GM13977 (cell line): Measurements from ENCODE around the gene SLC6A13.

Experiments used
- DNase-seq: peaks from one replicate; pipeline ENCODE4 v3.0.0; 2012; ENCODE audit warnings: low spot score
- CTCF ChIP-seq: IDR thresholded peaks from 2 replicates; pipeline ENCODE4 v1.5.1; 2012; ENCODE audit warnings: mild to moderate bottlenecking, control low read depth; ENCODE audit not compliant: insufficient read depth; ENCODE audit errors: extremely low read depth, missing control alignments
- in situ Hi-C: fragments of 300-500 bp; cut with MboI; formaldehyde crosslinking; loops from one replicate; pipeline ENCODE4 v1.12.0; 2022; ENCODE audit warnings: low sequenced_read_pairs, low pct_unique_long_range_greater_than_20kb, mixed read lengths, inconsistent platforms; ENCODE audit not compliant: unreplicated experiment

SLC6A13 gene

GRCh38 chr12:225012-225411 lies 37.6 kb downstream of the SLC6A13 start:
- DNase-seq, result no peak
- TF ChIP-seq CTCF, result no peak
- in situ Hi-C loops, result no loop called here

- no peak for DNase-seq
- in situ Hi-C loops, result no loop called here
- TF ChIP-seq CTCF, result no peak
These were observed 38.3 kb downstream of the SLC6A13 start for GRCh38 chr12:224330-224729.

GRCh38 chr12:223841-224240 lies 38.8 kb downstream of the SLC6A13 start:
- in situ Hi-C loops, result no loop called here
- DNase-seq, result no peak
- no peak for TF ChIP-seq CTCF

GRCh38 chr12:221736-222135 lies 40.9 kb downstream of the SLC6A13 start:
- DNase-seq, result no peak
- no peak for TF ChIP-seq CTCF
- in situ Hi-C loops, result no loop called here

GRCh38 chr12:220946-221550 lies 41.6 kb downstream of the SLC6A13 start:
- in situ Hi-C loops, result no loop called here
- TF ChIP-seq CTCF, result no peak
- DNase-seq, result no peak

GRCh38 chr12:220491-220890 lies 42.1 kb downstream of the SLC6A13 start:
- no peak for TF ChIP-seq CTCF
- in situ Hi-C loops, result no loop called here
- no peak for DNase-seq
